Uterus (tissue), 4 donors: ENCODE results near the gene CDH13. TPM values are rescaled to one million over a fixed set of nuclear protein-coding genes. Genes with fewer than 3 reads are reported as not detected.

Experiments used
- DNase-seq, 2 donors: peaks; one replicate each; pipeline ENCODE4 v3.0.0-alpha.2; 2019 to 2020
- H3K27ac ChIP-seq, 2 donors: fragments of 200-600 bp; sonication (generic); 1 replicate in 1 of 2; 2 replicates in 1 of 2; pipeline ENCODE4 v1.5.1; 2016 to 2018
- H3K27me3 ChIP-seq, 2 donors: fragments of 200-600 bp; sonication (generic); one replicate each; pipeline ENCODE4 v1.5.1; 2018 to 2019; ENCODE audit warnings: control low read depth in 1 of 2
- H3K36me3 ChIP-seq, 2 donors: fragments of 200-600 bp; sonication (generic); one replicate each; pipeline ENCODE4 v1.5.1; 2019; ENCODE audit warnings: control low read depth in 1 of 2
- H3K4me1 ChIP-seq, 2 donors: fragments of 200-600 bp; sonication (generic); one replicate each; pipeline ENCODE4 v1.5.1; 2018 to 2019; ENCODE audit warnings: control low read depth in 1 of 2
- H3K4me3 ChIP-seq, 2 donors: fragments of 200-600 bp; sonication (generic); 1 replicate in 1 of 2; 2 replicates in 1 of 2; pipeline ENCODE4 v1.5.1; 2018 to 2019; ENCODE audit warnings: mild to moderate bottlenecking in 1 of 2
- H3K9me3 ChIP-seq, 2 donors: fragments of 200-600 bp; sonication (generic); one replicate each; pipeline ENCODE4 v1.5.1; 2019; ENCODE audit warnings: control low read depth in 1 of 2
- POLR2A ChIP-seq, 2 donors: fragments of 450-650 bp; IDR thresholded peaks; one replicate each; pipeline ENCODE4 v1.6.1; 2016; ENCODE audit warnings: antibody characterized with exemption in 2 of 2, mild to moderate bottlenecking in 1 of 2, moderate library complexity in 1 of 2
- intact Hi-C: fragments of 100-400 bp; cut with DNase I; formaldehyde crosslinking; loops from one replicate; pipeline ENCODE4 v1.15.1; 2023; ENCODE audit warnings: low total_unique reads
- total RNA-seq, 4 donors: library from RNA; depleted of rRNA in 3 of 4; stranded (reverse); fragments of >200 nt in 3 of 4; gene quantifications; one replicate each; pipeline versions ENCODE4 v1.1.0 to v1.2.4, GENCODE V29; 2014 to 2023
- TF ChIP-seq, protein P1 (sequence below), 4 experiments: fragments of 200-600 bp in 2 of 4; fragments of 450-650 bp in 2 of 4; sonication (generic) in 2 of 4; IDR thresholded peaks; one replicate each; pipeline ENCODE4 v1.5.1; 2016 to 2019; ENCODE audit warnings: antibody characterized with exemption in 4 of 4, mild to moderate bottlenecking in 2 of 4, moderate library complexity in 1 of 4
- donor health status: DM: yes; HTN: yes; CAD: no.

CDH13 gene
- total RNA-seq, 4 donors from 2014 or later: 49.1 to 99.4 (median 82.7) TPM

DNA sequence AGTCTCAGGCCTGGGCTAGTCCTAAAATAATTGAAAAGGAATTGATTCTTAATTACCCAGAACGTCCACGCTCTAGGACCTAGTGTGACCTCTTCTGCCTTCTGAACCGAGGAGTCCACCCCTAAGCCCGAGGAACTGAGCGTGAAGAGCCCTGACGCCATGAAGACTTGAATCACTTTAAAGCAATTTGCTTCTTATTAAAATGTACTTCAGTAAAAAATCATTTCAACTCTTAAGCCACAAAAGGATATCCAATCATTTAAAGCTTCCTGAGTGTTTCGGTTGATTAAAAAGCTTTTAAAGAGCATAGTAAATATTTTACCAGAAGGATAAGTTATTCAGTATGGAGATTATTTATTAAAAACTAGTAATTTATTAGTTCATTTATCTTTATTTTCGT is 1192.6 kb downstream of the CDH13 start:
- DNase-seq: no peak
- Histone ChIP-seq H3K27me3 (no peaks in the 10 kb centered on the region), H3K27ac (no peak overlapping the region), H3K36me3 (no peaks in the 10 kb centered on the region), H3K9me3 (no peaks in the 10 kb centered on the region), H3K4me1 (no peaks in the 10 kb centered on the region), H3K4me3 (no peak overlapping the region)
- intact Hi-C loops: no loop called here
- TF ChIP-seq, protein P1, sequence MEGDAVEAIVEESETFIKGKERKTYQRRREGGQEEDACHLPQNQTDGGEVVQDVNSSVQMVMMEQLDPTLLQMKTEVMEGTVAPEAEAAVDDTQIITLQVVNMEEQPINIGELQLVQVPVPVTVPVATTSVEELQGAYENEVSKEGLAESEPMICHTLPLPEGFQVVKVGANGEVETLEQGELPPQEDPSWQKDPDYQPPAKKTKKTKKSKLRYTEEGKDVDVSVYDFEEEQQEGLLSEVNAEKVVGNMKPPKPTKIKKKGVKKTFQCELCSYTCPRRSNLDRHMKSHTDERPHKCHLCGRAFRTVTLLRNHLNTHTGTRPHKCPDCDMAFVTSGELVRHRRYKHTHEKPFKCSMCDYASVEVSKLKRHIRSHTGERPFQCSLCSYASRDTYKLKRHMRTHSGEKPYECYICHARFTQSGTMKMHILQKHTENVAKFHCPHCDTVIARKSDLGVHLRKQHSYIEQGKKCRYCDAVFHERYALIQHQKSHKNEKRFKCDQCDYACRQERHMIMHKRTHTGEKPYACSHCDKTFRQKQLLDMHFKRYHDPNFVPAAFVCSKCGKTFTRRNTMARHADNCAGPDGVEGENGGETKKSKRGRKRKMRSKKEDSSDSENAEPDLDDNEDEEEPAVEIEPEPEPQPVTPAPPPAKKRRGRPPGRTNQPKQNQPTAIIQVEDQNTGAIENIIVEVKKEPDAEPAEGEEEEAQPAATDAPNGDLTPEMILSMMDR (IDR thresholded peaks at IDR 0.05): no peak
- no peak for TF ChIP-seq POLR2A (IDR thresholded peaks at IDR 0.05)

DNA sequence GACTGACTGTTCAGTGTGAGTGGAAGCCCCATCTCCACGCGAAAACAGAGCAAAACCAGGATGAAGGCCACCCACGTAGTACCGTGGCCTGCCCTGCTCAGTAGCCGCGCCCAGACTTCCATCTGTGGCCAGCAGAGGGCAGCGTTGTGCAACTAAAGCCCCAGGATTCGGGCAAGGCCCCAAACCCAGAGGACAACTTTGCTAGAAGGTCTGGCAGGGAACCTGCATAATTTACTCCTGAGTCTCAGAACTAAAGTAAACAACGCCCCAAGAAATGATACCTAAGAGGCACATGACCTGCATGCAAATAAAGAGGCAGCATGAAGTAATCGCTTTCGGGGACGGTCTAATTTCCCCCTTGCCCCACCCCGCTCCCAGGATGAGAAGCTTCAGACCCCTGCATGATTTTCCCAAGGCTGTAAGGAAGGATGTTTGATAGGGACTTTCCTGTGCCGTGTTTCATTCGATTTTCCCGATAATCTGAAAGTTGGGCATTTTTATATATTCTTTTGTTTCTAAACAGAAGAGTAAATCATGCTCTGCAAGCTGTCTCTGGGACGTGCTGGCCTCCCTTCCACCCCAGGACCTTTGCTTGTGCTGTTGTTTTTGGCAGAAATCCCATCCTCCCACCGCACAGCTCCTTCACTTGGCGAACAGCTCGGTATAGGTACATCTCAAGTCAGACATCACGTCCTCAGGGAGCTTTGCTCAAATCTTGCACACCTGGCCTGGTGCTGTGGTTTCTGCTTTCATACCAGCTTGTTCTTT is 1199.6 kb downstream of the CDH13 start:
- Histone ChIP-seq H3K4me1 (no peaks in the 10 kb centered on the region), H3K4me3 (no peak overlapping the region), H3K27ac (no peak overlapping the region), H3K9me3 (no peaks in the 10 kb centered on the region), H3K36me3 (no peaks in the 10 kb centered on the region), H3K27me3 (no peaks in the 10 kb centered on the region)
- DNase-seq: peak; percentile 84 to 85
- TF ChIP-seq, protein P1 (IDR thresholded peaks at IDR 0.05): peak; percentile 84 to 88 (median 84)
- TF ChIP-seq POLR2A (IDR thresholded peaks at IDR 0.05): no peak
- intact Hi-C loops: no loop called here

DNA sequence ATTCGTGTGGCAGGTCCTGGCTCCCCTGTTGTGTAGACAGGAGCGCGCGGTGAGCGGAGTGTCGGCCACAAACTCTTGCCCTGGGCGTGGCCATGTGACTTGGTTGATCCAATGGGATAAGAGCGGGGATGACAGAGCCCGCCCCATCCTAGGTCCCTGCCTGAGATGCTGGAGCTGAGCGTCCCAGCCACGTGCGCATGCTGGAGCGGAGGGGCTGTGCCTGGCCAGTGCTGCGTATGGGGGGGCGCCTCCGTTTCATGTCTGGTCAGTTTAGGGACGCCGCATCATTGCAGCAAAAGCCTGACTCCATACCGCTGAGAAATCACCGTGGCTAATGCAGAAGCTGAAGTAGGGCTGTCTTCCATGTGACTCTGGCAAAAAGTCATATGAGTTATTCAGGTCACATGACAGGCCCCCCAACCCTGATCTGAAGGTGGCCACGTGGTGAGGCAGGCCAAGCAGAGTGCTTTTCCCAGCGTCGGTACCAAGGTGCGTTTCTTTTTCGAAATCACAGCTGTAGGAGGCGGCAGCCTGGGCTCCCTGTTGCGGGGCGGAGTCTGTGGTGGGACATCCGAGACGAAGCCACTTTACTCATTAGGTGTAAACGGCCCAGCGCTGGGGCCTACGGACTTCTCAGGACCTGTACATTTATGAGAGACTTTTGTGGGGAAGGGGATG is 1203.5 kb downstream of the CDH13 start:
- intact Hi-C loops: no loop called here

DNA sequence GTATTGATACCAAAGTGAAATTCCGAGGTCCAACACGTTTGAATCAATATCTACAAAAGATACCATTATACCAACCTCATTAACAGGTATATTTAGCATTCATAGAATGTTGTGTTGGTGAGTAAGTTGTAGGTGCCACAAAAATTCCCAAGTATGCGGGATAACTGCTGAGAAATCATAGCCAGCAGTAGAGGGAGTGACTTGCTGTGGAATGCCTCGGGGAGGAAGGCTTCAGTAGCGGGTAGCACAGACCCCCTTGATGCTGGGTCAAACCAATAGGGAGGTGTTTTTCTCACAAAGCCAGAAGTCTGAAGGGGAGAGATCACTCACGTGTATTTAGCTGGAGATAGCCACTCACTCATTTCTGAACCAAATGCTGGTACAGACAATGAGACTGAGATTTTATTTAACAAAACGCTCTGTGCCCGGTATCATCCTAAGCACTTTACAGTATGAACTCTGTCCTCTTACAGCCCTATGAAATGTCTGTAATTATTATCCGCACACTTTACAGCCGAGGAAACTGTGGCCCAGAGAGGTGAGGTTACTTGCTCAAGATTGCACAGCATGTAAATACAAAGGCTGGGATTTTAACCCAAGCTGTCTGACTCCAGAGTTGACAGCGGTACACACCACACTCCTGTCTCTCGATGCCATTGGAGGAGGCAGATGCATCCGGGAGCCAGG is 1204.1 kb downstream of the CDH13 start:
- intact Hi-C loops: no loop called here
- Histone ChIP-seq H3K27me3 (no peaks in the 10 kb centered on the region), H3K36me3 (no peaks in the 10 kb centered on the region), H3K4me3 (no peak overlapping the region), H3K4me1 (no peaks in the 10 kb centered on the region), H3K27ac (no peak overlapping the region), H3K9me3 (no peaks in the 10 kb centered on the region)
- TF ChIP-seq, protein P1 (IDR thresholded peaks at IDR 0.05): no peak
- TF ChIP-seq POLR2A (IDR thresholded peaks at IDR 0.05): no peak
- no peak for DNase-seq

More for the DNA sequence above, 1203.5 kb downstream of the CDH13 start:
- no peak for TF ChIP-seq POLR2A (IDR thresholded peaks at IDR 0.05)
- TF ChIP-seq, protein P1 (IDR thresholded peaks at IDR 0.05): no peak
- no peaks in the 10 kb centered on the region for H3K27me3 ChIP-seq
- H3K4me1 ChIP-seq: no peaks in the 10 kb centered on the region
- H3K4me3 ChIP-seq: no peak overlapping the region
- H3K36me3 ChIP-seq: no peaks in the 10 kb centered on the region
- H3K27ac ChIP-seq: no peak overlapping the region
- no peaks in the 10 kb centered on the region for H3K9me3 ChIP-seq
- DNase-seq: no peak
